ENCODE results near the gene DISC1. TPM values are rescaled to one million over a fixed set of nuclear protein-coding genes. Genes with fewer than 3 reads are reported as not detected.

DISC1 gene
- total and polyA plus RNA-seq, 2 donors (not counting 1 experiment from before 2014, with no cell fraction given): 2.0 to 4.3 TPM

GRCh38 chr1:231930257-231930947, 303.8 kb downstream of the DISC1 start:
- DNase-seq (ENCODE audit: low read depth in 2 of 2): no peak
- Histone ChIP-seq H3K4me1 (ENCODE audit: control insufficient read depth, extremely low read depth, insufficient read depth, low read length) (no peaks in the 10 kb centered on the region), H3K79me2 (ENCODE audit: control insufficient read depth, insufficient read depth, low read length) (no peaks in the 10 kb centered on the region), H3K27me3 (ENCODE audit: control insufficient read depth, insufficient read depth, low read length) (no peaks in the 10 kb centered on the region), H2AFZ (ENCODE audit: low read length) (no peak overlapping the region), H3K4me2 (ENCODE audit: extremely low read depth, insufficient read depth, low read length) (no peak overlapping the region), H3K9me3 (ENCODE audit: control insufficient read depth, insufficient read depth, low read depth, low read length) (no peaks in the 10 kb centered on the region), H3K36me3 (ENCODE audit: control insufficient read depth, insufficient read depth, low read length) (no peaks in the 10 kb centered on the region), H3K27ac (ENCODE audit: insufficient read depth, low read length) (no peak overlapping the region), H3K4me3 (replicated peaks in 1 of 4; ENCODE audit: control extremely low read depth in 1 of 4, insufficient read depth in 1 of 4, low read depth in 3 of 4, low read length in 4 of 4) (no peak overlapping the region), H3K9ac (ENCODE audit: insufficient read depth, low read length) (no peak overlapping the region), H4K20me1 (ENCODE audit: control insufficient read depth, extremely low read depth, insufficient read depth, low read length) (no peaks in the 10 kb centered on the region)
- TF ChIP-seq CTCF (conservative IDR thresholded peaks at IDR 0.05 in 1 of 2, IDR thresholded peaks at IDR 0.05 in 1 of 2; ENCODE audit: low read depth in 1 of 2, low read length in 2 of 2) (no peak), EZH2 (IDR thresholded peaks at IDR 0.05; ENCODE audit: low read length, missing control alignments) (no peak)

- Histone ChIP-seq H3K4me3 (replicated peaks in 1 of 4; ENCODE audit: control extremely low read depth in 1 of 4, insufficient read depth in 1 of 4, low read depth in 3 of 4, low read length in 4 of 4) (no peak overlapping the region), H2AFZ (ENCODE audit: low read length) (no peak overlapping the region), H4K20me1 (ENCODE audit: control insufficient read depth, extremely low read depth, insufficient read depth, low read length) (no peaks in the 10 kb centered on the region), H3K9me3 (ENCODE audit: control insufficient read depth, insufficient read depth, low read depth, low read length) (no peaks in the 10 kb centered on the region), H3K27ac (ENCODE audit: insufficient read depth, low read length) (no peak overlapping the region), H3K4me2 (ENCODE audit: extremely low read depth, insufficient read depth, low read length) (no peak overlapping the region), H3K27me3 (ENCODE audit: control insufficient read depth, insufficient read depth, low read length) (no peaks in the 10 kb centered on the region), H3K4me1 (ENCODE audit: control insufficient read depth, extremely low read depth, insufficient read depth, low read length) (no peaks in the 10 kb centered on the region), H3K36me3 (ENCODE audit: control insufficient read depth, insufficient read depth, low read length) (no peaks in the 10 kb centered on the region), H3K9ac (ENCODE audit: insufficient read depth, low read length) (no peak overlapping the region), H3K79me2 (ENCODE audit: control insufficient read depth, insufficient read depth, low read length) (no peaks in the 10 kb centered on the region)
- TF ChIP-seq EZH2 (IDR thresholded peaks at IDR 0.05; ENCODE audit: low read length, missing control alignments): no peak
- no peak for TF ChIP-seq CTCF (conservative IDR thresholded peaks at IDR 0.05 in 1 of 2, IDR thresholded peaks at IDR 0.05 in 1 of 2; ENCODE audit: low read depth in 1 of 2, low read length in 2 of 2)
- no peak for DNase-seq (ENCODE audit: low read depth in 2 of 2)
These were observed 304.6 kb downstream of the DISC1 start for GRCh38 chr1:231931146-231931545.

GRCh38 chr1:231931846-231932454, 305.4 kb downstream of the DISC1 start:
- no peak overlapping the region for H3K4me3 ChIP-seq (replicated peaks in 1 of 4; ENCODE audit: control extremely low read depth in 1 of 4, insufficient read depth in 1 of 4, low read depth in 3 of 4, low read length in 4 of 4)

More at GRCh38 chr1:231931846-231932454, 305.4 kb downstream of the DISC1 start:
- H3K9ac ChIP-seq (ENCODE audit: insufficient read depth, low read length): no peak overlapping the region
- no peaks in the 10 kb centered on the region for H4K20me1 ChIP-seq (ENCODE audit: control insufficient read depth, extremely low read depth, insufficient read depth, low read length)
- no peaks in the 10 kb centered on the region for H3K79me2 ChIP-seq (ENCODE audit: control insufficient read depth, insufficient read depth, low read length)
- no peak for DNase-seq (ENCODE audit: low read depth in 2 of 2)
- no peak overlapping the region for H3K27ac ChIP-seq (ENCODE audit: insufficient read depth, low read length)
- TF ChIP-seq CTCF (conservative IDR thresholded peaks at IDR 0.05 in 1 of 2, IDR thresholded peaks at IDR 0.05 in 1 of 2; ENCODE audit: low read depth in 1 of 2, low read length in 2 of 2) (peak; percentile 42 to 62), EZH2 (IDR thresholded peaks at IDR 0.05; ENCODE audit: low read length, missing control alignments) (no peak)
- no peaks in the 10 kb centered on the region for H3K4me1 ChIP-seq (ENCODE audit: control insufficient read depth, extremely low read depth, insufficient read depth, low read length)
- H3K36me3 ChIP-seq (ENCODE audit: control insufficient read depth, insufficient read depth, low read length): no peaks in the 10 kb centered on the region
- no peaks in the 10 kb centered on the region for H3K9me3 ChIP-seq (ENCODE audit: control insufficient read depth, insufficient read depth, low read depth, low read length)
- no peaks in the 10 kb centered on the region for H3K27me3 ChIP-seq (ENCODE audit: control insufficient read depth, insufficient read depth, low read length)
- no peak overlapping the region for H3K4me2 ChIP-seq (ENCODE audit: extremely low read depth, insufficient read depth, low read length)
- no peak overlapping the region for H2AFZ ChIP-seq (ENCODE audit: low read length)

All from fibroblast of lung (primary cell).